ENCODE results near the gene MRPL22. TPM values are rescaled to one million over a fixed set of nuclear protein-coding genes. Genes with fewer than 3 reads are reported as not detected.
A peak's percentile ranks its signal among the peaks of the same experiment; 100 is the strongest.

The MRPL22 gene
- total and polyA plus RNA-seq, 2 of the 13 experiments (the other 11 are each of a cell fraction or from before 2014, with no cell fraction given), result 66.8 to 84.8 TPM

DNA sequence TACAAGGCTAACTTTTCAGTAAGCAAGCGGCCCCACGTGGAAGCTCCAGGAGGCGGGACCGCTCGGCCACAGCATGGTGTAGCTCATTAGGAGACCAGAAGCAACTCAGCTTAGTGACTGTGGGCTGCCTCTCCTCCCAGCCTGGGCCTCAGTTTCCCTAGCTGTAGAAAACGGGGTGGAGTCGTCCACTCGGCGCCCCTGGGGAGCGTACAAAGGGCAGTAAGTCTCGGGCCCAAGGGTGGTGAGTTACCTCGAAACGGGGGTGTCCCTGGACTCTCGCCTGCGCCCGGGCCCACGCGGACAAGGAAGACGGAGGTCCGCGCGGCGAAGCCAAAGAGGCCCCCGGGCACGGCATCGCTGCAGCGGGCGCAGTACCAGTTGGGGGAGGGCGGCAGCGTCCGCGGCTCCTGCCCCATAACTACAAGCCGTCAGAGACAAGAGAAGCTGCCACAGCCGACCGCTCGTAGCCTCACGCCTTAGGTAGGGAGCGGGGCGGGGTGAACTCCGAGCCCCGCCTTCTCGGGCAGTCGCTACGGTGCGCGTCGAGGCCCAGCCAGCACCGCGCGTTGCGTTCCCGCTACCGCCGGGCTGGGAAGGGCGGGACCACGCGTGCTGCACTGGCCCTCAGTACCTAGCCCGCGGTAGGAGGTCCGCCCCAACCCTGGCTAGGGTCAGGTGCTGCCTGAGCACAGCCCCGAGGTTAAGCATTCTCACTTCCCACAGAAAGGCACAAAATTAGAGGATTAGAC is 3.0 kb upstream of the MRPL22 start, which contains the start of gene GEMIN5 (continued):
- TF ChIP-seq, protein P1, sequence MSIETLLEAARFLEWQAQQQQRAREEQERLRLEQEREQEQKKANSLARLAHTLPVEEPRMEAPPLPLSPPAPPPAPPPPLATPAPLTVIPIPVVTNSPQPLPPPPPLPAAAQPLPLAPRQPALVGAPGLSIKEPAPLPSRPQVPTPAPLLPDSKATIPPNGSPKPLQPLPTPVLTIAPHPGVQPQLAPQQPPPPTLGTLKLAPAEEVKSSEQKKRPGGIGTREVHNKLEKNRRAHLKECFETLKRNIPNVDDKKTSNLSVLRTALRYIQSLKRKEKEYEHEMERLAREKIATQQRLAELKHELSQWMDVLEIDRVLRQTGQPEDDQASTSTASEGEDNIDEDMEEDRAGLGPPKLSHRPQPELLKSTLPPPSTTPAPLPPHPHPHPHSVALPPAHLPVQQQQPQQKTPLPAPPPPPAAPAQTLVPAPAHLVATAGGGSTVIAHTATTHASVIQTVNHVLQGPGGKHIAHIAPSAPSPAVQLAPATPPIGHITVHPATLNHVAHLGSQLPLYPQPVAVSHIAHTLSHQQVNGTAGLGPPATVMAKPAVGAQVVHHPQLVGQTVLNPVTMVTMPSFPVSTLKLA (IDR thresholded peaks at IDR 0.05), result peak; percentile 69
- TF ChIP-seq ZNF605 (CRISPR knock-in tag; IDR thresholded peaks at IDR 0.05) (peak; percentile 67), ZNF337 (CRISPR knock-in tag; IDR thresholded peaks at IDR 0.05; ENCODE audit: borderline replicate concordance, low read depth) (peak; percentile 69; the same call in 1 of the 2 replicates), ZNF709 (CRISPR knock-in tag; IDR thresholded peaks at IDR 0.05) (peak; percentile 93), ZNF30 (CRISPR knock-in tag; IDR thresholded peaks at IDR 0.05) (0 out of 2 replicates have a peak, but pooled peaks have one; percentile 66), ZNF296 (CRISPR knock-in tag; conservative IDR thresholded peaks at IDR 0.05) (0 out of 2 replicates have a peak, but pooled peaks have one; percentile 21), ZSCAN22 (CRISPR knock-in tag; IDR thresholded peaks at IDR 0.05) (no peak), SMAD1 (CRISPR knock-in tag; IDR thresholded peaks at IDR 0.05; ENCODE audit: borderline replicate concordance, low read depth) (peak; percentile 72; the same call in 1 of the 2 replicates), KMT2A (CRISPR knock-in tag; IDR thresholded peaks at IDR 0.05) (peak; percentile 94), ZNF841 (CRISPR knock-in tag; IDR thresholded peaks at IDR 0.05; ENCODE audit: borderline replicate concordance) (no peak), TSC22D2 (CRISPR knock-in tag; IDR thresholded peaks at IDR 0.05; ENCODE audit: borderline replicate concordance) (no peak), RXRA (CRISPR knock-in tag; IDR thresholded peaks at IDR 0.05) (peak; percentile 72), NPAS2 (CRISPR knock-in tag; IDR thresholded peaks at IDR 0.05; ENCODE audit: borderline replicate concordance) (no peak), ZNF138 (CRISPR knock-in tag; IDR thresholded peaks at IDR 0.05; ENCODE audit: low read depth) (0 out of 2 replicates have a peak, but pooled peaks have one; percentile 82), HDAC6 (IDR thresholded peaks at IDR 0.05; ENCODE audit: low read depth, low read length) (no peak), ZNF543 (CRISPR knock-in tag; IDR thresholded peaks at IDR 0.05) (peak; percentile 83; the same call in 1 of the 2 replicates)
- TF ChIP-seq, protein P2, sequence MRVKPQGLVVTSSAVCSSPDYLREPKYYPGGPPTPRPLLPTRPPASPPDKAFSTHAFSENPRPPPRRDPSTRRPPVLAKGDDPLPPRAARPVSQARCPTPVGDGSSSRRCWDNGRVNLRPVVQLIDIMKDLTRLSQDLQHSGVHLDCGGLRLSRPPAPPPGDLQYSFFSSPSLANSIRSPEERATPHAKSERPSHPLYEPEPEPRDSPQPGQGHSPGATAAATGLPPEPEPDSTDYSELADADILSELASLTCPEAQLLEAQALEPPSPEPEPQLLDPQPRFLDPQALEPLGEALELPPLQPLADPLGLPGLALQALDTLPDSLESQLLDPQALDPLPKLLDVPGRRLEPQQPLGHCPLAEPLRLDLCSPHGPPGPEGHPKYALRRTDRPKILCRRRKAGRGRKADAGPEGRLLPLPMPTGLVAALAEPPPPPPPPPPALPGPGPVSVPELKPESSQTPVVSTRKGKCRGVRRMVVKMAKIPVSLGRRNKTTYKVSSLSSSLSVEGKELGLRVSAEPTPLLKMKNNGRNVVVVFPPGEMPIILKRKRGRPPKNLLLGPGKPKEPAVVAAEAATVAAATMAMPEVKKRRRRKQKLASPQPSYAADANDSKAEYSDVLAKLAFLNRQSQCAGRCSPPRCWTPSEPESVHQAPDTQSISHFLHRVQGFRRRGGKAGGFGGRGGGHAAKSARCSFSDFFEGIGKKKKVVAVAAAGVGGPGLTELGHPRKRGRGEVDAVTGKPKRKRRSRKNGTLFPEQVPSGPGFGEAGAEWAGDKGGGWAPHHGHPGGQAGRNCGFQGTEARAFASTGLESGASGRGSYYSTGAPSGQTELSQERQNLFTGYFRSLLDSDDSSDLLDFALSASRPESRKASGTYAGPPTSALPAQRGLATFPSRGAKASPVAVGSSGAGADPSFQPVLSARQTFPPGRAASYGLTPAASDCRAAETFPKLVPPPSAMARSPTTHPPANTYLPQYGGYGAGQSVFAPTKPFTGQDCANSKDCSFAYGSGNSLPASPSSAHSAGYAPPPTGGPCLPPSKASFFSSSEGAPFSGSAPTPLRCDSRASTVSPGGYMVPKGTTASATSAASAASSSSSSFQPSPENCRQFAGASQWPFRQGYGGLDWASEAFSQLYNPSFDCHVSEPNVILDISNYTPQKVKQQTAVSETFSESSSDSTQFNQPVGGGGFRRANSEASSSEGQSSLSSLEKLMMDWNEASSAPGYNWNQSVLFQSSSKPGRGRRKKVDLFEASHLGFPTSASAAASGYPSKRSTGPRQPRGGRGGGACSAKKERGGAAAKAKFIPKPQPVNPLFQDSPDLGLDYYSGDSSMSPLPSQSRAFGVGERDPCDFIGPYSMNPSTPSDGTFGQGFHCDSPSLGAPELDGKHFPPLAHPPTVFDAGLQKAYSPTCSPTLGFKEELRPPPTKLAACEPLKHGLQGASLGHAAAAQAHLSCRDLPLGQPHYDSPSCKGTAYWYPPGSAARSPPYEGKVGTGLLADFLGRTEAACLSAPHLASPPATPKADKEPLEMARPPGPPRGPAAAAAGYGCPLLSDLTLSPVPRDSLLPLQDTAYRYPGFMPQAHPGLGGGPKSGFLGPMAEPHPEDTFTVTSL (CRISPR knock-in tag; IDR thresholded peaks at IDR 0.05; ENCODE audit: borderline replicate concordance), result peak; percentile 53
- TF ChIP-seq, protein P3, sequence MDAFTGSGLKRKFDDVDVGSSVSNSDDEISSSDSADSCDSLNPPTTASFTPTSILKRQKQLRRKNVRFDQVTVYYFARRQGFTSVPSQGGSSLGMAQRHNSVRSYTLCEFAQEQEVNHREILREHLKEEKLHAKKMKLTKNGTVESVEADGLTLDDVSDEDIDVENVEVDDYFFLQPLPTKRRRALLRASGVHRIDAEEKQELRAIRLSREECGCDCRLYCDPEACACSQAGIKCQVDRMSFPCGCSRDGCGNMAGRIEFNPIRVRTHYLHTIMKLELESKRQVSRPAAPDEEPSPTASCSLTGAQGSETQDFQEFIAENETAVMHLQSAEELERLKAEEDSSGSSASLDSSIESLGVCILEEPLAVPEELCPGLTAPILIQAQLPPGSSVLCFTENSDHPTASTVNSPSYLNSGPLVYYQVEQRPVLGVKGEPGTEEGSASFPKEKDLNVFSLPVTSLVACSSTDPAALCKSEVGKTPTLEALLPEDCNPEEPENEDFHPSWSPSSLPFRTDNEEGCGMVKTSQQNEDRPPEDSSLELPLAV (CRISPR knock-in tag; conservative IDR thresholded peaks at IDR 0.05; ENCODE audit: low read depth), result no peak
- TF ChIP-seq, protein P4, sequence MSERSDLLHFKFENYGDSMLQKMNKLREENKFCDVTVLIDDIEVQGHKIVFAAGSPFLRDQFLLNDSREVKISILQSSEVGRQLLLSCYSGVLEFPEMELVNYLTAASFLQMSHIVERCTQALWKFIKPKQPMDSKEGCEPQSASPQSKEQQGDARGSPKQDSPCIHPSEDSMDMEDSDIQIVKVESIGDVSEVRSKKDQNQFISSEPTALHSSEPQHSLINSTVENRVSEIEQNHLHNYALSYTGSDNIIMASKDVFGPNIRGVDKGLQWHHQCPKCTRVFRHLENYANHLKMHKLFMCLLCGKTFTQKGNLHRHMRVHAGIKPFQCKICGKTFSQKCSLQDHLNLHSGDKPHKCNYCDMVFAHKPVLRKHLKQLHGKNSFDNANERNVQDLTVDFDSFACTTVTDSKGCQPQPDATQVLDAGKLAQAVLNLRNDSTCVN (CRISPR knock-in tag; IDR thresholded peaks at IDR 0.05; ENCODE audit: borderline replicate concordance), result peak; percentile 65; the same call in 1 of the 2 replicates
